ENCODE measurements around the gene RAB23.
A peak's percentile ranks its signal among the peaks of the same experiment; 100 is the strongest.

The RAB23 gene

DNA sequence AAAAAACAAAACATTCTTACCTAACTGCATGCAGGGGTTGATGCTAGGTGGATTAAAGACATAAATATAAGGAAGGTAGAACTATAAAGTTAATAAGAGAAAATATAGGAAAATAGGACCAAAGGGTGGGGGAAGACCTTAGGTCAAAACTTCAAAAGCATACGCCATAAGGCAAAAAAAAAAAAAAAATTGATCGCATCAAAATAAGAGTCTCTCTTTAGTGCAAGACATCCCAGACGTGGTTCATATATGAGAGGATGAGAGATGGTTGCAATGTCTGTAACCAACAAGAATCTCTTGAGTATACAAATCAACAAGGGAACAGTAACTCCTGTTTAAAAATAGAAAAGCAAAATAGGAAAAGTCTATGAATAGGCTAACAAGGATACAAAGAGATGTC lies 41.5 kb downstream of the RAB23 start:
- DNase-seq (ENCODE audit: low spot score): no peak

DNA sequence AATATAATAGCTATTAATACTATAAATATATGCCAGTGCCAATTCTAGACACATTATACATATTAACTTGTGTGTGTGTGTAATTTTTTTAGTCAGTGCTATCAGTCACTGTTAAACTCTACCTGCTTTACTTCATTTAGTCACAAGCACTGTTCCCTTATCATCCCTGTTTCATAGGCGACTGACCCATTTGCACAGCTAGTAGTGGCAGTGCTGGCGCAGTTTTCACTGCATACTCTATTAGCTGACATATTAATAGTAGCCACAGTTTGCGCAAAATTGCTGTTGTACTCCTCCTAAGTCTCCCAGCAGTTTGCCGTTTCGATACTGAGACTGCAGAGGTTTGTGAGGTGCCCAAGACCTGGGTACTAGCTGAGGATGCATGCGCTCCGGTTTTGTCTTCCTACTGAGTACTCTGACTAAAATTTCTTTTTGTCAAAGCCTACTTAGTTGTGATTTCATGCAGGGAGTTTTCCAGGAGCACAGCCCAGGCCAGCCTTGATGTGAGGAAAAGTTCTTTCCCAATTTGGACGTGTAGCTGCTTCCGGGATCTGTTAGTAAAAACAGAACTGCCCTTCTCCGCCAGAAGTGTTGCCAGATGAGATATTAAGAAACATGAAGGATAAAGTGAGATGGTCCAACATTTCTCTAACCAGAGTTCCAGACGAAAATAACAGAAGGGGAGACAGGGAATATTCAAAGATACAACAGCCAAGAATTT lies 44.4 kb downstream of the RAB23 start:
- DNase-seq (ENCODE audit: low spot score): no peak

GRCh38 chr6:57174511-57174907 lies 47.6 kb downstream of the RAB23 start:
- no peak for DNase-seq (ENCODE audit: low spot score)

DNA sequence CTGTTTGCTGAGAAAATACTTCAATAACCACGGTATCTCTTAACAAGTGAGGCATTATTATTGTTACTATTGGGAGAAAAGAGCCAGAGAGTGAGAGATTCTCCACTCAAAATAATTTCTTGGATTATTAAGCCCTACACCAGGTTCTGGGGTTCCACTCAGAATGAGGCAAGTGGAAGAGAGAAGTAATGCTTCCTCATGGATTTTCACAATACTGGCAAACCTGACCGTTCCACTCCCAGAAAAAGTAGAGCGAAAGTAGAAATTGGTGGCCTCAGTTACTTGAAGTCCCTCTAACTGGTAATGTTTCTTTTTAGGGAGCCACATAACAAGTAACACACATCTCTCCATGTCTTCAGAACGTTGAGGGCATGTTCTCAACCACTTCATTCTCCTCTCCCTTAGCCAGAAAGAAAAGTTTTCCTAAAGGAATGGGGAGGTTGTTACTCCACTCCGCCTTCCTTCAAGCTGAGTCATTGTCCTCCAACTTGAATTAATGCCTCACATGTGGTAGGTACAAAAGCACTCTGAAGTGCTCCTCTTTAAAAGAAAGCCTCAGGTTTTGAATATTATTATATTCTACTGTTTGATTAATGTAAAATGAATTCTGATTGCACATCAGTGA lies 48.1 kb downstream of the RAB23 start:
- DNase-seq (ENCODE audit: low spot score): peak; percentile 46

DNA sequence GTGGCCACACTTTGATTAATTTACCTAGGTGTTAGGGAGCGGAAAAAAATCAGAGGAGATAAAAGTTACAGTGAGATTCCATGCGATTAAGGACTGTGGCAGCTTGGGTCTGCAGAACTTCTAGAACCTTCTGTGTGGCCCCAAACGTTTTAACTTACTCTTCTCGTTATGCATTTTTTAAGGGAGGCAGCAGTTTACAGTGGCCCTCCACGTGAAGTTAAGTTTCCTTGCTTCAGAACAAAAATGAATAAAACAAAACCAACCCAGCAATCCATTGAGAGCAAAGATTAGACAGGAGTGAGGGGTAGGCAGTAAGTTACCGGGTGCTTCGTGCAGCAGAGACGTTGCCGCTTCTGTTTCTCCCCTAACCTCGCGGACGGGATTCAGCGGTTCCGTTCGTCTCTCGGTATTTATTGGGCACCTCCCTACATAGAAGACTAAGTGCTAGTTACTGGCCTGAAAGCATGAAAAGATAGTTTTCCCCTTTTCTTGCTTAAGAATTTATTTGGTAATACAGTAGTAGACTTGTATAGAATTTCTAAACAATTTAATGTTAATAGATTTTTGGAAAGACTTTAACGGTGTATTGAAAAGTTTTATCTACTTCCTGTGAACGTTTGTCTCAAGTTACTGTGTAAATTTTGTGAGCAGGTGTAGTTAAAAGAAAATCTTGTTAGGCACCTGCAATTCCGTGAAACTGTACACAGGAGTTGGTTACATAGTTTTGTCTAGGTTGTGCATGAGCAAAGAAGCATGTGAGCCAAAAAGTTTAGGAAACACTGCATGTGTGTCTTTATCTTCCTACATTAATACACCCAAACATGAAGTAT lies 48.8 kb downstream of the RAB23 start:
- peak; percentile 39 for DNase-seq (ENCODE audit: low spot score)

- peak; percentile 82 for DNase-seq (ENCODE audit: low spot score)
These were observed 49.7 kb downstream of the RAB23 start, which contains the start of gene BAG2 for GRCh38 chr6:57172136-57173055. BAG2 (plus strand) TSS chr6:57172326; CDS start chr6:57172698, 372 bp downstream.

- no peak for DNase-seq (ENCODE audit: low spot score)
These were observed 57.0 kb downstream of the RAB23 start for GRCh38 chr6:57165080-57165479.

DNA sequence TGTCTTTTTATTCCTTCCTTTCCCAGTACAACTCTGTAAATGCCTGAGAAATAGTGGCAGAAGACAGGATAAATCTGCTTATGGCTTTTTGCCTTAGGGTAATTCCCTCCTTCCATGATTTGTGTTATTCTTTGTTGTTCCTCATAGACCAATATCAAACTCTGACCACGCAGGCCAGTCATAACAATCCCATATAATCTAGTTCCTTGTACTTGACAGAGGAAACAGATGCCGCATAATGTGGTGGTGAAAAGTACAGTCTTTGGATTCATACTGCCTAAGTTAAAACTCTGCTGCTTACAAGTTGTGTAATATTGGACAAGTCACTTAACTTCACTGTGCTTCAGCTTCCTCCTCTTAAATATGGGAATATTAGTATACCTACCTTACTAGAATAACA lies 58.2 kb downstream of the RAB23 start:
- DNase-seq (ENCODE audit: low spot score): no peak

DNA sequence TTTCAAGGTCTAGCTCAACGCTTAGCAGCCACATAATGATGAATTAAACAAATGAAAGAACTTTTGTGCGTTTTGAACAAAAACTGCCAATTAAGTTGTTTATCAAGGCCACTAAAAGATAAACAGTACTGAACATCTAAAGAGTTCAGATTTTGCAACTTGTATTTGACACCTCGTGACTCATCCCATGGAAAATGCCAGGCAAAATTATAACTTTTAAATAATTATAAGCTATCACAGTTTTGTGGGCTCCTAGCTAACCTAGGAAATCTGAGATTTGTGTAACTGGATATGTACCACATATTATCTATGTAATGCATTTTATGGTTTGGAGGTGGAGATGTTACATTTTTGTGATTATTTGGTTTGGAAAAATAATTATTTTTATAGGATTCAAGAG lies 59.6 kb downstream of the RAB23 start:
- no peak for DNase-seq (ENCODE audit: low spot score)

GRCh38 chr6:57162028-57162427 lies 60.1 kb downstream of the RAB23 start:
- no peak for DNase-seq (ENCODE audit: low spot score)

GRCh38 chr6:57159127-57159526 lies 63.0 kb downstream of the RAB23 start:
- DNase-seq (ENCODE audit: low spot score): no peak

DNA sequence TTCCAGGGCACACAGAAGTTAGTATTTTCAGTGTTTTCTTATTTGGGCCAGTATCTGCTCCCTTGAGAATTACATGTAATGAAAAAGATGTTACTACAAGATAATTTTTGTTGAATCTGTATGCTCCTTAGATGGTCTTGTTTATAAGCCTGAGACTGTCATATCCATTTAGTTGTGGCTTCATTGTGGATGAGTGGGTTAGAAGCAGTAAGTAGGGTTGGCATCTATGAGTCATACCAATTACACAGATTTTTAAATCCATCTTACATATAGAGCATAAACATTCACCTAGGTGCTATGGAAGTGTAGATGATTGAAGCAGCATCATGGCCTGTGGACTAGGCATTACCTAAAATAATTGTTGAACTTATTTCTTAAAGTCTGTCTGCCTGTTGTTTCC lies 63.4 kb downstream of the RAB23 start:
- peak; percentile 4 for DNase-seq (ENCODE audit: low spot score)

DNA sequence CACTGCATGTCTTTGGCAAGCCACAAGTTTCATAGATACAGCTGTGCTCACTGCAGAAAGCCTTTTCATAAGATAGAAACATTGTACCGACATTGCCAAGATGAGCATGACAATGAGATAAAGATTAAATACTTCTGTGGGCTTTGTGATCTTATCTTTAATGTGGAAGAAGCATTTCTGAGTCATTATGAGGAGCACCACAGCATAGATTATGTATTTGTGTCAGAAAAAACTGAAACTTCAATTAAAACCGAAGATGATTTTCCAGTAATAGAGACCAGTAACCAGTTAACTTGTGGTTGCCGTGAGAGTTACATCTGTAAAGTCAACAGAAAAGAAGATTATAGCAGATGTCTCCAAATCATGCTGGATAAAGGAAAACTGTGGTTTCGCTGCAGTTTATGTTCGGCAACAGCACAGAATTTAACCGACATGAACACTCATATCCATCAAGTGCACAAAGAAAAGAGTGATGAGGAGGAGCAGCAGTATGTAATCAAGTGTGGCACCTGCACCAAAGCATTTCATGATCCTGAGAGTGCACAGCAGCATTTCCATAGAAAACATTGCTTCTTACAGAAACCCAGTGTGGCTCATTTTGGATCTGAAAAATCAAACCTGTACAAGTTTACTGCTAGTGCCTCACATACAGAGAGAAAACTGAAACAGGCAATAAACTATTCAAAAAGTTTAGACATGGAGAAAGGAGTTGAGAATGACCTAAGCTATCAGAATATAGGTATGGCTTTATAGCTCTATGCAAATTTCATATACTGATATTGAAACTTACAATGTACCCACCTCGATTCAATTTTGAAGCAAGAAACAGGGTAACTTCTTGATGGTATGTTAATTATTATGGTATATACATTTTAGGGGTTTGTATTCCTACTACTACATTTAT lies 73.9 kb downstream of the RAB23 start:
- DNase-seq (ENCODE audit: low spot score): no peak

- no peak for DNase-seq (ENCODE audit: low spot score)
These were observed 74.7 kb downstream of the RAB23 start for GRCh38 chr6:57147401-57147800.

GRCh38 chr6:57143690-57144089 lies 78.4 kb downstream of the RAB23 start:
- DNase-seq (ENCODE audit: low spot score): no peak

- DNase-seq (ENCODE audit: low spot score): no peak
These were observed 80.0 kb downstream of the RAB23 start for GRCh38 chr6:57142178-57142525.

DNA sequence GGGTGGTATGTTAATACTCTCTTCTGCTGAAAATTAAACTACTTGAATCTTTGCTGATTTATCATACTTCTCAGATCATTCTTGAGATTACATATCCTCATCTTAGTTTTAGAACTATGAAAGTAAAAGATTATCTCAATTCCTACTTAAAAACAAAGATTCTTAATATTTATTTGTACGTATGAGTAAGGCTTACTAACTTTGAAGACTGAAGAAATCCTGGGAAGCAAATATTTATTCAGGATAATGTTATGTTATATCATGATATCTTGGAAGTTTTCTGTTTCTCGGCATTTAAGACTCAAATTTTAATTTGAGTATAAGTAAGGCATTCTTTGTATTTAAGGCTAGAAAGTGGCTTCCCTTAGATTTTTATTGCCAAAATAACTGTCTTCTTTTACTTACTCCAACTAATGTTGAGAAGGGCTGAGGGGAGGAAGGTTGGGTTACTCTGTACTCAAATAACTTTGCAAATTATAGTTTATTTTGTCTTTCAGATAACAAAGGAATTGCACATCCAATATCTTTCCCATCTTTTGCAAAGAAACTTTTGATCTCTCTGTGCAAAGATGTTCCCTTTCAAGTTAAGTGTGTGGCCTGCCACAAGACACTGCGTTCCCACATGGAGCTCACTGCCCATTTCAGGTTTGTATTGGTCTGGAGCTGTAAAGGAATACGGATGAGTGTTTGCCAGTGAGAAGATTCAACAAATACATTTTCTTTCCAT lies 80.5 kb downstream of the RAB23 start:
- DNase-seq (ENCODE audit: low spot score): no peak

DNA sequence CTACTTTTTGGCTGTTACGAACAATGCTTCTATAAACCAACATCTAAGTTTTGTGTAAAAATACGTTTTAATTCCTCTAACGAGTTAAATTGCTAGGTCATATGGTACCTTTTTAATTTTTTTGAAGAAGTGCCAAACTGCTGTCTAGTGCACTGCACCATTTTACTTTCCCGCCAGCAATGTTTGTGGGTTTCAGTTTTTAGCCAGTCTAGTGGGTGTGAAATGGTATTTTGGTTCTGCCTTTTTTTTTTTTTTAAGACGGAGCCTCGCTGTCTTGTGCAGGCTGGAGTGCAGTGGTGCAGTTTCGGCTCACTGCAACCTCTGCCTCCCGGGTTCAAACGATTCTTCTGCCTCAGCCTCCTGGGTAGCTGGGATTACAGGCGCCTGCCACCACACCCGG lies 84.1 kb downstream of the RAB23 start:
- no peak for DNase-seq (ENCODE audit: low spot score)

DNA sequence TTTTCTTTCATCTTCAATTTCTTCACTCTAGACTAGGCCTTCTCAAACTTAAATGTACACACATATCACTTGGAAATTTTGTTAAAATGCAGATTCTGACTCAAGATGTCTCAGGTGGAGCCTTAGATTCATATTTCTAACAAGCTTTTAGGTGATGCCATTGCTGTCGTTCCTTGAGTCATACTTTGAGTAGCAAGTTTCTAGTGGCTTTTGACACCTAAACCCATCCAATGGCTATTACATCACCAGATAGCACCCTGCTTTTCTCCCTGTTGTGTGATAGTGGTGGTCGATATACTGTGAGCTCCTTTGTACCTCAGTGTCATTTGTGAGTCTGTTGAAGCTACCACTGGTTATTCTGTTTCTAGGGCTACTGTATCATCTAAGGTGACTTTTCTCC lies 84.8 kb downstream of the RAB23 start:
- no peak for DNase-seq (ENCODE audit: low spot score)

All from SW480 (cell line).